IPS-15b (cell line): Measurements from ENCODE around the gene NXPE1.

Source experiments
- H3K27me3 ChIP-seq: one replicate; pipeline ENCODE4 v1.6.1; 2013; ENCODE audit warnings: low read length; ENCODE audit not compliant: control insufficient read depth, insufficient read depth
- H3K36me3 ChIP-seq: one replicate; pipeline ENCODE4 v1.6.1; 2013; ENCODE audit warnings: low read length; ENCODE audit not compliant: control insufficient read depth, insufficient read depth
- H3K4me1 ChIP-seq: one replicate; pipeline ENCODE4 v1.6.1; 2013; ENCODE audit warnings: mild to moderate bottlenecking, low read length; ENCODE audit not compliant: control insufficient read depth, insufficient read depth
- H3K4me3 ChIP-seq: one replicate; pipeline ENCODE4 v1.5.1; 2013; ENCODE audit warnings: low read depth, low read length
- H3K9ac ChIP-seq: one replicate; pipeline ENCODE4 v1.6.1; 2013; ENCODE audit warnings: low read depth, mild to moderate bottlenecking, low read length
- H3K9me3 ChIP-seq: one replicate; pipeline ENCODE4 v1.6.1; 2013; ENCODE audit warnings: mild to moderate bottlenecking, low read length; ENCODE audit not compliant: control insufficient read depth, insufficient read depth

NXPE1 gene

DNA sequence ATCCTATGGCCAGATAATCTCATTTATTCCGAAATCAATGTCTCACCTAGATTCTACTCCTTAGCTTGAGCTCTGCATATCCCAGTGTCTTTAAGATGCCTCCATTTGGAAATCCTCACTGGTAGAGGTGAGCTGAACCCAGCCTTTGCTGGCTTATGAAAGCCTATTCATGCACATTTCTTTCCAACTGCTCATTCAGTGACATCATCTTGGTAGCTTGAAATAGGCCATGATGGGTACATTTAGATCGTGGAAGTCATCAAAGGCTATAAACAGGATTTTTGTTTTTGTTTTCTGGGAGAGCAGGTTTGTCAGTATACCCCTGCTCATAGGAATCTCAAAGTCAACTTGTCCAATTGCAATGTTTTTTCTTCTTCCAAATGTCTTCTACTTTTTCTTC is 6.0 kb downstream of the NXPE1 start:
- Histone ChIP-seq H3K4me3 (no peak overlapping the region), H3K27me3 (no peaks in the 10 kb centered on the region), H3K9ac (no peak overlapping the region), H3K4me1 (no peaks in the 10 kb centered on the region), H3K36me3 (no peaks in the 10 kb centered on the region), H3K9me3 (no peaks in the 10 kb centered on the region)

- no peaks in the 10 kb centered on the region for H3K4me1 ChIP-seq
- no peaks in the 10 kb centered on the region for H3K9me3 ChIP-seq
- H3K4me3 ChIP-seq = no peak overlapping the region
- no peak overlapping the region for H3K9ac ChIP-seq
- no peaks in the 10 kb centered on the region for H3K36me3 ChIP-seq
- no peaks in the 10 kb centered on the region for H3K27me3 ChIP-seq
These were observed 8.6 kb downstream of the NXPE1 start for GRCh38 chr11:114551060-114551459.

GRCh38 chr11:114525682-114526081 is 34.0 kb downstream of the NXPE1 start:
- H3K4me3 ChIP-seq = no peak overlapping the region
- no peaks in the 10 kb centered on the region for H3K4me1 ChIP-seq
- no peaks in the 10 kb centered on the region for H3K36me3 ChIP-seq
- H3K9me3 ChIP-seq = peaks cover 5% of the 10 kb centered on the region
- no peak overlapping the region for H3K9ac ChIP-seq
- H3K27me3 ChIP-seq = no peaks in the 10 kb centered on the region

DNA sequence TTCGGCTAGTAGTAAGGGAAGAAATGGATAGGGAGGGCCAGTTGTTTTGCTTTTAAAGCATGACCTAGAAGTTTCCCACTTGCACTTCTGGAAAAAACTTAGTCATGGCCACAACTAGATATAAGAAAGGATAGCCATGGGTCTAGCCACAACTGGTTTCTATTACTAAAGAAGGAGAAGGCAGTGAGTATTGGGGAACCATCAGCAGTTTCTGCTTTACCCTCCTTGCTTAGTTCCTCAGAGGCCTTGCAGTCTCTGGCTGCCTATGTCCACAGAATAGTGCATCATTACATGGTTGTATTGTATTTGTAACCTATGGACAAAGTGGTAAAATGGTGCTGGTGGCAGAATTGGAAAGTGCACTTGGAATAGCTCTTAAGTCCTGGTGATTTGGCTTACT is 35.6 kb downstream of the NXPE1 start:
- H3K9me3 ChIP-seq = peaks cover 5% of the 10 kb centered on the region
- no peaks in the 10 kb centered on the region for H3K4me1 ChIP-seq
- H3K9ac ChIP-seq = no peak overlapping the region
- no peaks in the 10 kb centered on the region for H3K27me3 ChIP-seq
- H3K36me3 ChIP-seq = no peaks in the 10 kb centered on the region
- H3K4me3 ChIP-seq = no peak overlapping the region

DNA sequence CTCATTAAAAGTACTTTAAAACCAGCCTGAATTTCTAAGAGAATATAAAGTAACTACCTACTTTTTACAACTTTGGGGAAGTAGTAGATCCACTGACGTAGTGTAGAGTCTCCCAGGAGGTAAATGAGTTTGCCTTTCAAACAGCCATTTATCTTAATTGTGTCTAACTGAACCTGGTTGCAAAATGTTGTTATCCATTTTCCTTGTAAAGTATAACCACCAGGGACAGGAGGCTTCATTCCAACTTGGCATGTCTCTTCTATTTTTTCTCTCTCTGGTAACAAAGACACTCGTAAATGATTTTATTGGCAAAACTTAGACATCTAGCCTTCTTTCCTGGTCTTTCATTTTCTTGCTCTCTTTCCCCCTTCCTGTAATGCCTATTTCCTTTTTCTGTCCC is 36.9 kb downstream of the NXPE1 start:
- Histone ChIP-seq H3K4me1 (no peaks in the 10 kb centered on the region), H3K9me3 (peaks cover 5% of the 10 kb centered on the region), H3K27me3 (no peaks in the 10 kb centered on the region), H3K9ac (no peak overlapping the region), H3K36me3 (no peaks in the 10 kb centered on the region), H3K4me3 (no peak overlapping the region)

DNA sequence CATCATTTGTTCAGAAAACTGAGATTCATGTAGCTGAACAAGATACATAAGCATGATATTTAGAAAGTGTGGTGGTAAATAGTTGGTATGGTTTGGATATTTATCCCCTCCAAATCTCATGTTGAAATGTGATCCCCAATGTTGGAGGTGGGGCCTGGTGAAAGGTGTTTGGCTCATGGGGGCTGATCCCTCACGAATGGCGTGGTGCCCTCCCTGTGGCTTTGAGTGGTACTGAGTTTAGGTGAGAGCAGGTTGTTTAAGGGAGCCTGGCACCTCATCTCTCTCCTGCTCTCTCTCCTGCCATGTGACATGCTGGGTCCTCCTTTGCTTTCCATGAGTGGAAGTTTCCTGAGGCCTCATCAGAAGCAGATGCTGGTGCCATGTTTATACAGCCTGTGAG is 48.1 kb downstream of the NXPE1 start:
- no peaks in the 10 kb centered on the region for H3K4me1 ChIP-seq
- no peaks in the 10 kb centered on the region for H3K9me3 ChIP-seq
- H3K36me3 ChIP-seq = no peaks in the 10 kb centered on the region
- H3K9ac ChIP-seq = no peak overlapping the region
- no peak overlapping the region for H3K4me3 ChIP-seq
- H3K27me3 ChIP-seq = no peaks in the 10 kb centered on the region

DNA sequence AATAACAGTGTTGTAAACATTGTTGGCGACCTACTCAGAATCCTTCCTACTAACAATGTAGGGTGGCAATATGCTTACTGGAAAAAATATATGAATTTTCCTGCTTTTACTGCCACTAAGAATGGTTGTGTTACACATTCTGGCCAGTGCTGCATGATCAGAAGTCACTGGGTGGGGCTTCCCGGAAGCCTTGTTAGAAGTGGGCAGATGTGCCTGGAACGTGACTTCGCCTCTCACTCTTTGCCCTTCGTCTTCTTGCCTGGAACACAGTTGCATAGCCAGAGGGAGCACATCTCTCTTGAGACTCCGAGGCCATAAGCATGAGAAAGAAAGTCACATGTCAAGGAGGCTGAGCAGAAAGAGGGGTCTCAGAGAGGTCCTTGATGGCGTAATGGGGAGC is 48.6 kb downstream of the NXPE1 start:
- Histone ChIP-seq H3K9me3 (no peaks in the 10 kb centered on the region), H3K36me3 (no peaks in the 10 kb centered on the region), H3K4me1 (no peaks in the 10 kb centered on the region)

GRCh38 chr11:114501901-114502300 is 57.8 kb downstream of the NXPE1 start:
- no peaks in the 10 kb centered on the region for H3K9me3 ChIP-seq
- no peaks in the 10 kb centered on the region for H3K36me3 ChIP-seq
- no peak overlapping the region for H3K9ac ChIP-seq
- no peaks in the 10 kb centered on the region for H3K4me1 ChIP-seq
- no peaks in the 10 kb centered on the region for H3K27me3 ChIP-seq
- H3K4me3 ChIP-seq = no peak overlapping the region

More for the DNA sequence above, 48.6 kb downstream of the NXPE1 start:
- Histone ChIP-seq H3K4me3 (no peak overlapping the region), H3K9ac (no peak overlapping the region), H3K27me3 (no peaks in the 10 kb centered on the region)

GRCh38 chr11:114499756-114500155 is 59.9 kb downstream of the NXPE1 start:
- Histone ChIP-seq H3K9ac (no peak overlapping the region), H3K9me3 (no peaks in the 10 kb centered on the region), H3K4me1 (no peaks in the 10 kb centered on the region), H3K36me3 (no peaks in the 10 kb centered on the region), H3K4me3 (no peak overlapping the region), H3K27me3 (no peaks in the 10 kb centered on the region)

DNA sequence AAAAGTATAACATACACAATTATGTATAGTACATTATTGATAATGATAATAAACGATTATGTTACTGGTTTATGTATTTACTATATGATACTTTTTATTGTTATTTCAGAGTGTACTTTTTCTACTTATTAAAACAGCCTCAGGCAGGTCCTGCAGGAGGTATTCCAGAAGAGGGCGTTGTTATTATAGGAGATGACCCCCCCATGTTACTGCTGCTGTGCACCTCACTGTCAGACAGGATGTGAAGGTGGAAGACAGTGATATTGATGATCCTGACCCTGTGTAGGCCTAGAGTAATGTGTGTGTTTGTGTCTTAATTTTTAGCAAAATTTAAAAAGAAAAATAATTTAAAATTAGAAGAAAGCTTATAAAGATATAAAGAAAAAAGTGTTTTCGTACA is 62.8 kb downstream of the NXPE1 start:
- Histone ChIP-seq H3K4me1 (no peaks in the 10 kb centered on the region), H3K4me3 (no peak overlapping the region), H3K27me3 (no peaks in the 10 kb centered on the region), H3K9me3 (no peaks in the 10 kb centered on the region), H3K9ac (no peak overlapping the region), H3K36me3 (no peaks in the 10 kb centered on the region)

GRCh38 chr11:114483929-114484328 is 75.8 kb downstream of the NXPE1 start:
- H3K9me3 ChIP-seq = no peaks in the 10 kb centered on the region
- peaks cover 39% of the 10 kb centered on the region for H3K4me1 ChIP-seq
- H3K27me3 ChIP-seq = no peaks in the 10 kb centered on the region
- H3K36me3 ChIP-seq = no peaks in the 10 kb centered on the region
- H3K9ac ChIP-seq = no peak overlapping the region
- no peak overlapping the region for H3K4me3 ChIP-seq

GRCh38 chr11:114482114-114482513 is 77.6 kb downstream of the NXPE1 start:
- no peaks in the 10 kb centered on the region for H3K9me3 ChIP-seq
- H3K27me3 ChIP-seq = no peaks in the 10 kb centered on the region
- H3K4me1 ChIP-seq = peaks cover 52% of the 10 kb centered on the region
- no peaks in the 10 kb centered on the region for H3K36me3 ChIP-seq
- no peak overlapping the region for H3K9ac ChIP-seq
- H3K4me3 ChIP-seq = no peak overlapping the region

DNA sequence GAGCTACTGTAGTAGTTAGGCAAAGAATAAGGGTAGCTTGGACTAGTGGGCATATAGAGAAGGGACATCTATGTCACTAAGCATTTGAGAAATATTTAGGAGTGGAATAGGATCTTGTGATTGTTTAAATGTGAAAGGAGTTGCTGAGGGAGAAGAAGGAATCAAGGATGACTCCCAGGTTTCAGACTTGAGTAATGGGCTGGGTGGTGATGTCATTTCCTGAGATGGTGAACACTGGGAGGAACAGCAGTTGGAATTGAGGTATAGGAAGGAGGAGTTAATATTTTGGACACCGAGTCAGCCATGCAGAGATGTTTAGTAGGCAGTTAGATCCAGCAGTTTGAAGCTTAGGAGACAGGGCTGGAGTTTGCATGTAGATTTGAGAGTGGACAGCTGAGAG is 80.3 kb downstream of the NXPE1 start:
- peaks cover 52% of the 10 kb centered on the region for H3K4me1 ChIP-seq
- no peak overlapping the region for H3K9ac ChIP-seq
- no peaks in the 10 kb centered on the region for H3K36me3 ChIP-seq
- no peak overlapping the region for H3K4me3 ChIP-seq
- H3K9me3 ChIP-seq = no peaks in the 10 kb centered on the region
- H3K27me3 ChIP-seq = no peaks in the 10 kb centered on the region
